GM10847 (cell line): Measurements from ENCODE around the gene ARAP2.

Source experiments
- POLR2A ChIP-seq: IDR thresholded peaks from 2 replicates; pipeline ENCODE4 v1.6.1; 2011; ENCODE audit not compliant: insufficient read length; ENCODE audit errors: extremely low read depth

ARAP2 gene

DNA sequence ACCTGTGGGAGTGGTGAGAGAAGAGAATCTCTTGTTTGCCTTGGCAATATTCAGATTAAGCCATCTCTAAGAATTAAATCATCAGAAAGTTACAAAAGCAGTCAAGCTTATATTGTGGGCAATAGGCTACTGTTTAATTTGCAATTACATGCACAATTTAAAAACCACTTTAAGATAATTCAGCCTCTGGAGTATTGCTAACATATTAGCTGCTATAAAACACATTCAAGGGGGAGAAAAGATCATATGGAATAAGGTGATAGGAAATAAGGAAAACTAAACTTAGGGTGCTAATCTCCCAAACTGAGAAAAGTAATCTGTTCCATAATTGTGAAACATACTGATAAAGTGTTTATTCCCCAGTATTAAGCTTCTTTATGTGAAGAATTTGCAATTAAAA lies 103.9 kb downstream of the ARAP2 start:
- TF ChIP-seq POLR2A = no peak

GRCh38 chr4:36138220-36138619 lies 106.1 kb downstream of the ARAP2 start:
- no peak for TF ChIP-seq POLR2A

GRCh38 chr4:36137336-36137735 lies 107.0 kb downstream of the ARAP2 start:
- no peak for TF ChIP-seq POLR2A

DNA sequence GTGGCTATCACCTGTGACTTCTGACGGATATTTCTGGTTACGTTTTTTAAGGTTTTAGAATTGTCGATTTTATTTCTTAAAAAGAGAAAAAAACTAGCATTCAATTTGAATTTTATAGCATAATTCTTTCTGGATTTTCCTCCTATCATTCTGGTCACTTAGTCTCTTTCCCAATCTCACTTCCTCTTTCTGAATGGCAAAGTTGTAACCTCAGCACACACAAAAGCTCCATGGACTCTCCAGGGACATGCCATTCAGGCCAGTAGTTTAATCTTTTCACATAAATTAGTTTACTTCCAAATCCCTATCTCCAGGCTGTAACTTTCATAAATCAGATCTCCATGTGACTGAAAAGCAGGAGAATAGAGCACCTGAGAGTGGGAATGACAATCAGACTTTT lies 110.7 kb downstream of the ARAP2 start:
- TF ChIP-seq POLR2A = no peak

DNA sequence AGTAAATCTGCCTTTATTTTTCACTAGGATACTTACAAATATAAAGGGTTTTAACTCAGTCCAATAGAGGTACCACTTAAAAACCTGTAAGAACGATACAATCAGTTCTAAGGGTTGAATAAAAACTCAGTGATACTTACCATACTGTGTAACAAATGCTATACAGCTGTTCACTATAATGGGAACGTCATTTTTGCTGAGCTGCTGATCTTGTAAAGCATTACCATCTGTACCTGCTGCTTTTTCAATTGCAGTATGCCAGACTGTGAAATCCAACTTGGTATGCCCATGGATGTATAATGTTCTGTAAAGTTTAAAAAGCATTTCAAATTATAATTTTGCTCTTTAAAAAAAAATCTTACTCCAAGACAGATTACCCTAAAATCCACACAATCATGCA lies 111.2 kb downstream of the ARAP2 start:
- no peak for TF ChIP-seq POLR2A

DNA sequence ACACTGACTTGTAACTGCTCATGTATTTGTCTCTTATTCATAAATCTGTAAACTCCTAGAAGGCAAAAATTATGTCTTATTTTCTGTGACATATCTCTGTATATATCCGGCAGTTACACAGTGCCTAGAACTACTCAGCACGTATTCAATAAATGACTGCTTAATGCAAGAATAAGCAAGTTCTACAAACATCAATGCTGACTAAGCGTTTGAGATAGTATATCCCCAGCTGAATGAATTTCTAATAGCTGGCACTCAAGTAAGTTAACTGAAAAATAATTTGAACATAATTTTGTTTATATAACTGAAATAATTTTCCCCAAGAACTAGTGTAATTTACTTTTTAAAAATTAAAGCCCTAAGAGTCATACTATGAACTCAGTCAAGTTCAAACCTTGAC lies 113.7 kb downstream of the ARAP2 start:
- no peak for TF ChIP-seq POLR2A

DNA sequence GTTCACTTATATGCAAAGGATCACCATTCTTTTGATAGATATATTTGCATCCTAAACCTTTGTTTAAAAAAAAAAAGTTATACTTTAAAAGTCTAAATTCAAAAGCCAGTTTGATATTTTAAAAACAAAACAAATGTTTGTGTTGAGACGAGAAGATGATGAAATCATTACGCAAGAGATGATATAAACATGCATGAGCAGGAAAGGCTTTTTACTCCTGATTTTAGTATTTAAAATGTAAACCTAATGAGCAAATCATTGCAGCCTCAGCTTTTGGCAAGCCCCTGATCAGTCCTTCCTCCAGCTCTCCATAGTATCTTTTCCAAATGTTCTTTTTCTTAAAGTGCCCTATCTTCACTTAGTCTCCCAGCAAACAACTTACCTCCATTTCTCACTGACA lies 115.6 kb downstream of the ARAP2 start:
- no peak for TF ChIP-seq POLR2A

- no peak for TF ChIP-seq POLR2A
Measured at GRCh38 chr4:36123906-36124305, 120.4 kb downstream of the ARAP2 start.

GRCh38 chr4:36115312-36115711 lies 129.0 kb downstream of the ARAP2 start:
- no peak for TF ChIP-seq POLR2A

GRCh38 chr4:36111172-36111571 lies 133.1 kb downstream of the ARAP2 start:
- no peak for TF ChIP-seq POLR2A

- no peak for TF ChIP-seq POLR2A
Measured at GRCh38 chr4:36099509-36099908, 144.8 kb downstream of the ARAP2 start.

DNA sequence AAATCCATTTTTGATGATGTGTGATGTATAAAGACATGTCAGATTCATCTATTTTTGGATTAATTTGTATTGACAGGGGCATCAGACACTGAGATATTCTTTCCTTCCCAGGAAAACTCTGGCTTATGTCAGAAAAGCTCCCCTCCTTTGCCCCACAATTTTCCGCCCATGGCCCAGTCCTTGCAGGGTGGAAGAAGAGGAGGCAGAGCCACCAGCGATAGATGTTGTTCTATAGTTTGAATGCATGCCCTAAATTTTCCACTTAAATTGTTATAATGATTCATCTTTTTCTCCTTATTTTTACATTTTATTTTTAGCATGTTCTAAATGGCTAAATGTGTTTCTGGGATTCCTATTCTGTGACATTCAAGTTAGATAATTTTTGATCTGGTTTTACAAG lies 149.3 kb downstream of the ARAP2 start:
- TF ChIP-seq POLR2A = no peak

DNA sequence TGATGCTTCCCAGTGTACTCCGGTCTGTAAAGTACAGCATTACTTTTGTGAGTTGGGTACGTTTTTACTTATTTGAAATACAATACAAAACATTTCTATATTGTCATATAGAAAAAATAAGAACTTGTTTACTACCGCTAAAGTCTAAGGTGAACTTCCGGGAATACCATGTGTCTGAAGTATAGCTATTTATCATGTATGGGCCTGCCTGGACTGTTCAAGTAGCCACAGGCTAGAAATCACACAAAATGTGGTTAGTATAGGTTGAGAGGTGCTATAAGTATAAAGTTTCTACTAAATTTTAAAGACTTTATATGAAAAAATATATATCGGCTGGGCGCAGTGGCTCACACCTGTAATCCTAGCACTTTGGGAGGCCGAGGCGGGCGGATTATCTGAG lies 152.3 kb downstream of the ARAP2 start:
- no peak for TF ChIP-seq POLR2A

DNA sequence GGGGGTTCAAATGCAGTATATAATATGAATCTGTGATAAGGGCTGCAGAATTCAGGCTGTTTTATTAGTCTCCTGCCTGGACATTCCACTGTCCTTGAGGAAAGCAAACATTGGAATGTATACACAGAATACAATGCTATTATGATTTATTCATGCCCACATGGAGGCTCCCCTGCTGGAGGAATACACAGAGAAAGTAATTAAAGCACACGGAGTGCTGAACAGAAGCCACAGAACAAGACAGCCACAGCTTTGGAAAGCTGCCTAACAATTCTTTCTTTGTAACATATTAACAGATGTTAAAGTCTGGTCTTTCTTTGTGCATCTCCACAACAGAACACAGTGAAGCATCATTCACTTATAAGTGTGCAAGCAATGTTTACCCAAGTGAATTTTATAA lies 155.8 kb downstream of the ARAP2 start:
- TF ChIP-seq POLR2A = no peak

DNA sequence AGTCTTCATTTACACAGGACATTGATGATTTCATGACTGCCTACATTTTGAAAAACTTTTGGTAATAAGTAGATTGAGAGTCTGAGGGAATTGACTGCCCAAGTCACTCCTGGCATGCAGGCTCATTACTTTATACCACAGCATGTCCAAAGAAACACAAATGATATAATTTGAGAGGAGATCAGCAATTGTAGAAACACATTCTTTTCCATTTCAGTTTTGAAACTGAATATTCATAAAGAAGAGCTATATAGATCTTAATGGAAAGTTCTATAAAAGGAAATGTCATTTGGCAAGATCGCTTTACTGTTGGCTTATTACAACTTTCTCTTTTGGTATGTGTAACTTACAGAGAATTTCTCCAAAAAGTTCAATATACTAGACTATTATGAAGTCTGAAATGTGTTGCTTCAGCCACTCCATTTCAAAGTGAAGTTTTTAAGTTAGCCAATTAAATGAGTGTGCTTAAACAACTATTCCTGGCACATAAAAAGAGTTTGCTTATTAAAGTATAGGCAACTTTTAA lies 158.0 kb downstream of the ARAP2 start:
- no peak for TF ChIP-seq POLR2A

- TF ChIP-seq POLR2A = no peak
Measured at GRCh38 chr4:36082817-36083216, 161.5 kb downstream of the ARAP2 start.

- no peak for TF ChIP-seq POLR2A
Measured at GRCh38 chr4:36081185-36081584, 163.1 kb downstream of the ARAP2 start.

DNA sequence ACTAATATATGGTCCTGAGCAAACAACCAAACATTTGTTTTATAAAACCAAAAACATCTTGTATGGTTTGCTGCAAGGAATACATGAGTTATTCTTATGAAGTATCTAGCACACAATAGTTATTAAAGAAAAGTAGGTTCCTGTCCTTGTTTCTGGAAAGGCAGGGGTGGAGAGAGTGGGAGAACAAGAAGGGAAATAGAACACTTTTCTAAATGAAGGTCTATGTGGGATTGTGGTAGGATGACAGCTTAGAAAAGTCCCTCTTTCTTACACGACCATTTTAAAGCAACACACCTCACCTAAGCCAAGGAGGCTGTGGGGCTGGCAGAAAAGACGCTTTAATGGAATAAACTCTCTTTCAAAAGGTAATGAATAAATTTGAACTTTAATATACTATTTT lies 164.6 kb downstream of the ARAP2 start:
- TF ChIP-seq POLR2A = no peak
